PC-9 (cell line): Measurements from ENCODE around the gene CBLB. TPM values are rescaled to one million over a fixed set of nuclear protein-coding genes. Genes with fewer than 3 reads are reported as not detected.

Source experiments
- BruUV-seq: library from RNA; stranded (reverse); fragments of 400-500 nt; replicated peaks from 2 replicates; lab custom pipeline; 2021; lab: Mats Ljungman, UMichigan
- CTCF ChIA-PET: fragments of 300-600 bp; sonication (Branson Sonifier 250); formaldehyde crosslinking; loops from one replicate; lab custom pipeline; 2022; ENCODE audit warnings: antibody characterized with exemption; lab: Charles Lee
- POLR2A ChIA-PET: fragments of 300-600 bp; sonication (Branson Sonifier 250); formaldehyde crosslinking; loops from one replicate; lab custom pipeline; 2022; ENCODE audit warnings: antibody characterized with exemption; ENCODE audit not compliant: unreplicated experiment; lab: Charles Lee
- DNase-seq, 2 experiments: peaks; one replicate each; pipeline versions ENCODE4 v3.0.0 to v3.0.0-alpha.2; 2015 to 2022; ENCODE audit warnings: mixed read lengths in 1 of 2
- H2AFZ ChIP-seq: fragments of 200-600 bp; sonication (generic); 2 replicates; pipeline ENCODE4 v1.8.1; 2017; ENCODE audit warnings: antibody characterized with exemption
- H3F3A ChIP-seq: fragments of 200-600 bp; sonication (generic); 2 replicates; pipeline ENCODE4 v1.8.1; 2017; ENCODE audit warnings: antibody characterized with exemption, mild to moderate bottlenecking, low read depth; ENCODE audit not compliant: insufficient read depth
- H3K27ac ChIP-seq: fragments of 200-600 bp; sonication (generic); 2 replicates; pipeline ENCODE4 v1.6.1; 2016; ENCODE audit warnings: mixed run types
- H3K27me3 ChIP-seq: fragments of 200-600 bp; sonication (generic); 2 replicates; pipeline ENCODE4 v1.6.1; 2016; ENCODE audit warnings: low read depth, mixed run types; ENCODE audit not compliant: insufficient read depth
- H3K36me3 ChIP-seq: fragments of 200-600 bp; sonication (generic); 2 replicates; pipeline ENCODE4 v1.6.1; 2016; ENCODE audit warnings: low read depth, mixed run types
- H3K4me1 ChIP-seq: fragments of 200-600 bp; sonication (generic); replicated peaks from 2 replicates; pipeline ENCODE4 v1.6.1; 2016; ENCODE audit warnings: mixed run types; ENCODE audit not compliant: insufficient read depth
- H3K4me2 ChIP-seq: fragments of 200-600 bp; sonication (generic); 2 replicates; pipeline ENCODE4 v1.6.1; 2017; ENCODE audit warnings: mixed run types
- H3K4me3 ChIP-seq: fragments of 200-600 bp; sonication (generic); 2 replicates; pipeline ENCODE4 v1.6.1; 2016; ENCODE audit warnings: mixed run types
- H3K79me2 ChIP-seq: fragments of 200-600 bp; sonication (generic); 2 replicates; pipeline ENCODE4 v1.6.1; 2017; ENCODE audit warnings: low read depth, mixed run types
- H3K9me2 ChIP-seq: fragments of 200-600 bp; sonication (generic); 2 replicates; pipeline ENCODE4 v1.8.1; 2017; ENCODE audit warnings: mild to moderate bottlenecking; ENCODE audit not compliant: insufficient read depth
- H3K9me3 ChIP-seq: fragments of 200-600 bp; sonication (generic); 2 replicates; pipeline ENCODE4 v1.8.1; 2016; ENCODE audit warnings: low read depth; ENCODE audit not compliant: insufficient read depth
- H4K20me1 ChIP-seq: fragments of 200-600 bp; sonication (generic); 2 replicates; pipeline ENCODE4 v1.8.1; 2017; ENCODE audit not compliant: insufficient read depth
- EZH2 ChIP-seq: fragments of 200-600 bp; sonication (generic); IDR thresholded peaks from 2 replicates; pipeline ENCODE4 v1.8.0; 2017; ENCODE audit warnings: antibody characterized with exemption, low read depth
- intact Hi-C: fragments of 100-400 bp; cut with micrococcal nuclease; formaldehyde crosslinking; loops from one replicate; pipeline ENCODE4 v1.10.0; 2022; ENCODE audit not compliant: unreplicated experiment
- total RNA-seq: library from RNA; stranded (reverse); gene quantifications from 2 replicates; pipeline ENCODE4 v1.2.3, GENCODE V29; 2021
- TF ChIP-seq, protein P1 (sequence below): fragments of 200-600 bp; sonication (generic); conservative IDR thresholded peaks from 2 replicates; pipeline ENCODE4 v1.6.1; 2017; ENCODE audit warnings: mixed run types, antibody characterized with exemption, mild to moderate bottlenecking, moderate library complexity

CBLB gene
- total RNA-seq, 1 experiment from 2014 or later, result 44.0 TPM

GRCh38 chr3:105802118-105802706, 66.6 kb downstream of the CBLB start:
- TF ChIP-seq, protein P1, sequence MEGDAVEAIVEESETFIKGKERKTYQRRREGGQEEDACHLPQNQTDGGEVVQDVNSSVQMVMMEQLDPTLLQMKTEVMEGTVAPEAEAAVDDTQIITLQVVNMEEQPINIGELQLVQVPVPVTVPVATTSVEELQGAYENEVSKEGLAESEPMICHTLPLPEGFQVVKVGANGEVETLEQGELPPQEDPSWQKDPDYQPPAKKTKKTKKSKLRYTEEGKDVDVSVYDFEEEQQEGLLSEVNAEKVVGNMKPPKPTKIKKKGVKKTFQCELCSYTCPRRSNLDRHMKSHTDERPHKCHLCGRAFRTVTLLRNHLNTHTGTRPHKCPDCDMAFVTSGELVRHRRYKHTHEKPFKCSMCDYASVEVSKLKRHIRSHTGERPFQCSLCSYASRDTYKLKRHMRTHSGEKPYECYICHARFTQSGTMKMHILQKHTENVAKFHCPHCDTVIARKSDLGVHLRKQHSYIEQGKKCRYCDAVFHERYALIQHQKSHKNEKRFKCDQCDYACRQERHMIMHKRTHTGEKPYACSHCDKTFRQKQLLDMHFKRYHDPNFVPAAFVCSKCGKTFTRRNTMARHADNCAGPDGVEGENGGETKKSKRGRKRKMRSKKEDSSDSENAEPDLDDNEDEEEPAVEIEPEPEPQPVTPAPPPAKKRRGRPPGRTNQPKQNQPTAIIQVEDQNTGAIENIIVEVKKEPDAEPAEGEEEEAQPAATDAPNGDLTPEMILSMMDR, result no peak
- no peaks in the 10 kb centered on the region for H3K36me3 ChIP-seq
- H3K9me2 ChIP-seq, result no peaks in the 10 kb centered on the region
- intact Hi-C loops, result no loop called here
- POLR2A ChIA-PET, result no interaction called here
- H3K4me1 ChIP-seq, result peaks cover 10% of the 10 kb centered on the region; the same call in 1 of the 2 replicates
- BruUV-seq, result no TSS peak
- DNase-seq, result no peak
- H3K9me3 ChIP-seq, result 0 out of 2 replicates have a peak, but pooled peaks cover 4% of the 10 kb centered on the region
- H4K20me1 ChIP-seq, result no peaks in the 10 kb centered on the region
- no peak overlapping the region for H3K4me3 ChIP-seq
- H3K27me3 ChIP-seq, result no peaks in the 10 kb centered on the region
- H2AFZ ChIP-seq, result no peak overlapping the region
- no peaks in the 10 kb centered on the region for H3K79me2 ChIP-seq
- no peak overlapping the region for H3K4me2 ChIP-seq
- no peak overlapping the region for H3K27ac ChIP-seq
- CTCF ChIA-PET, result no interaction called here
- no peaks in the 10 kb centered on the region for H3F3A ChIP-seq

- Histone ChIP-seq H3K4me2 (no peak overlapping the region), H3K4me3 (no peak overlapping the region), H3K27ac (no peak overlapping the region), H2AFZ (no peak overlapping the region), H3K9me2 (no peaks in the 10 kb centered on the region), H3K79me2 (no peaks in the 10 kb centered on the region), H3F3A (no peaks in the 10 kb centered on the region), H3K4me1 (peaks cover 4% of the 10 kb centered on the region; the same call in 1 of the 2 replicates), H3K36me3 (no peaks in the 10 kb centered on the region), H3K9me3 (no peaks in the 10 kb centered on the region), H3K27me3 (no peaks in the 10 kb centered on the region), H4K20me1 (no peaks in the 10 kb centered on the region)
- TF ChIP-seq, protein P1, result no peak
- no peak for TF ChIP-seq EZH2
- BruUV-seq, result no TSS peak
- intact Hi-C loops, result no loop called here
- CTCF ChIA-PET, result no interaction called here
- POLR2A ChIA-PET, result interaction anchor here (0.6 kb wide), 1 partner anchor 1801 kb away, joined by 12 read pairs; no protein-coding TSS in a partner anchor
- DNase-seq, result no peak
Observed at GRCh38 chr3:105801397-105801796, 67.4 kb downstream of the CBLB start.

DNA sequence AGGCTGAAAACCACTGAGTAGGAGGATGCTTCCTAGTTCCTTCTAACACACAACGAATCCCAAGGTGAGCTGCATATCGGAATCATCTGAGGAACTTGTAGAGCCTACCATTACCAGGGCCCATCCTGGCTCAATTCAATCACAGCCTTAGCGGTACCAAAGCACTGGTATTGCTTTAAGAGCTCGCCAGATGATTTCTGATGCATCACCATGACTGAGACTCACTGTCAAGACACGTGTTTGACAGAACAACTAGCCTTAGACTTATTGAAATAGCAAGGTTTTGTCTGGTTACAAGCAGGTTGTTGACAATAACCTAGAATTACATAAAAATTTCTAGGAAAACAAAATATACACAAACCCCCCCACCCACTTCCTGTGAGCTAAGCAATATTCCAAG, 68.5 kb downstream of the CBLB start:
- BruUV-seq, result no TSS peak
- Histone ChIP-seq H2AFZ (no peak overlapping the region), H3K27me3 (no peaks in the 10 kb centered on the region), H4K20me1 (no peaks in the 10 kb centered on the region), H3F3A (no peaks in the 10 kb centered on the region), H3K4me2 (no peak overlapping the region), H3K4me1 (no peaks in the 10 kb centered on the region), H3K9me2 (no peaks in the 10 kb centered on the region), H3K36me3 (no peaks in the 10 kb centered on the region), H3K4me3 (no peak overlapping the region), H3K9me3 (no peaks in the 10 kb centered on the region), H3K27ac (no peak overlapping the region), H3K79me2 (no peaks in the 10 kb centered on the region)
- POLR2A ChIA-PET, result no interaction called here
- CTCF ChIA-PET, result no interaction called here
- TF ChIP-seq, protein P1, result no peak
- no peak for TF ChIP-seq EZH2
- DNase-seq, result no peak
- intact Hi-C loops, result no loop called here
